HG02840 (cell line): ENCODE measurements around the gene TCF7.
"Not testable (repeated sequence)": the region's sequence is repeated elsewhere in the genome, so short reads cannot be mapped to it uniquely, and the experiment has no call there.

Source experiments
- ATAC-seq: cut with Tn5 transposase; IDR thresholded peaks from one replicate; pipeline ENCODE4 v1.9.1; 2021; ENCODE audit warnings: mild to moderate bottlenecking, moderate library complexity, moderate number of reproducible peaks; ENCODE audit not compliant: unreplicated experiment, low FRiP score

TCF7 gene

GRCh38 chr5:134142052-134142451 lies 27.6 kb downstream of the TCF7 start:
- ATAC-seq, result no peak

GRCh38 chr5:134142806-134143205 lies 28.3 kb downstream of the TCF7 start:
- no peak for ATAC-seq

GRCh38 chr5:134143431-134143830 lies 28.9 kb downstream of the TCF7 start:
- ATAC-seq, result no peak

GRCh38 chr5:134143944-134144941 lies 29.8 kb downstream of the TCF7 start:
- ATAC-seq, result no peak

GRCh38 chr5:134145041-134145757 lies 30.7 kb downstream of the TCF7 start:
- no peak for ATAC-seq

- no peak for ATAC-seq
These were observed 31.5 kb downstream of the TCF7 start for GRCh38 chr5:134145779-134146581.

- ATAC-seq, result no peak
These were observed 32.4 kb downstream of the TCF7 start for GRCh38 chr5:134146651-134147518.

GRCh38 chr5:134148316-134148715 lies 33.8 kb downstream of the TCF7 start:
- ATAC-seq, result no peak

GRCh38 chr5:134148986-134149539 lies 34.6 kb downstream of the TCF7 start:
- no peak for ATAC-seq

GRCh38 chr5:134149571-134150303 lies 35.3 kb downstream of the TCF7 start:
- ATAC-seq, result no peak

- ATAC-seq, result no peak
These were observed 37.2 kb downstream of the TCF7 start for GRCh38 chr5:134151723-134152122.

- ATAC-seq, result not testable (repeated sequence)
These were observed 37.8 kb downstream of the TCF7 start for GRCh38 chr5:134152173-134152832.

GRCh38 chr5:134153241-134153640 lies 38.8 kb downstream of the TCF7 start:
- no peak for ATAC-seq

- ATAC-seq, result no peak
These were observed 39.2 kb downstream of the TCF7 start for GRCh38 chr5:134153657-134154056.

- ATAC-seq, result no peak
These were observed 47.3 kb downstream of the TCF7 start for GRCh38 chr5:134161513-134162395.

- no peak for ATAC-seq
These were observed 48.1 kb downstream of the TCF7 start for GRCh38 chr5:134162592-134162991.

- ATAC-seq, result no peak
These were observed 57.5 kb downstream of the TCF7 start for GRCh38 chr5:134171972-134172371.
